ENCODE results near the gene STT3B.

The STT3B gene

DNA sequence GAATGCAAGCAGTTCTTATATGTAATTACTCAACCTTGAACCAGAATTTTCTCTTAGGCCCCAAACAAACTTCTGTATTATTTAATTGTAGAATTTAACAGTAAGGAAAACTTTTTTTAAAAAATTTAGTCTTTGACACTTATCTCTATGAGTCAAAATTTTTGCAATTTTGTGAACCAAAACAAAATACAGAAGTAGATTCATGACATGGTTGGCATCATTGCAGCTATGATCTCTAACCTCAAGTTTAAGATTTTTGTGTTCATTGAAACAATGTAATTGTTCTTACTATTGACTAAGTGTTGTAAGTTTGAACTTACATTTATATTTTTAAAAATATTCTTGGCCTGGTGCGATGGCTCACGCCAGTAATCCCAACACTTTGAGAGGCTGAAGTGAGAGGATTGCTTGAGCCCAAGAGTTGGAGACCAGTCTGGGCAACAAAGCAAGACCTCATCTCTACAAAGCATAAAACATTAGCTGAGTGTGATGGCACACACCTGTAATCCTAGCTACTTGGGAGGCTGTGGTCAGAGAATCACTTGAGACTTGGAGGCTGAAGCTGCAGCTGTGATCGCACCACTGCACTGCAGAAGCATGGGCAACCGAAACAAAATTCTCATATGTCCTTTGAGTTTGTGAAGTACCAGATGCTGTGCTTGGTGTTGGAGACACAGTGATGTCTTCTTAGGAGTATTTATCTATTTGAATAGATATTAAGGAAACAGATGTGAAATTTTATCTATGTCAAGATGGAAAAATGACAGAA lies 39.7 kb downstream of the STT3B start:
- Histone ChIP-seq H3K27ac (no peak overlapping the region), H3K4me1 (peaks cover 0 to 27% (median 1%) of the 10 kb centered on the region in 4 donors), H3K27me3 (no peaks in the 10 kb centered on the region), H3K4me3 (no peak overlapping the region), H3K36me3 (no peaks in the 10 kb centered on the region), H3K9me3 (no peaks in the 10 kb centered on the region)
- intact Hi-C loops (cut with DNase I; ENCODE audit: low total_unique reads) = no loop called here
- no peak for DNase-seq
- TF ChIP-seq, protein P1, sequence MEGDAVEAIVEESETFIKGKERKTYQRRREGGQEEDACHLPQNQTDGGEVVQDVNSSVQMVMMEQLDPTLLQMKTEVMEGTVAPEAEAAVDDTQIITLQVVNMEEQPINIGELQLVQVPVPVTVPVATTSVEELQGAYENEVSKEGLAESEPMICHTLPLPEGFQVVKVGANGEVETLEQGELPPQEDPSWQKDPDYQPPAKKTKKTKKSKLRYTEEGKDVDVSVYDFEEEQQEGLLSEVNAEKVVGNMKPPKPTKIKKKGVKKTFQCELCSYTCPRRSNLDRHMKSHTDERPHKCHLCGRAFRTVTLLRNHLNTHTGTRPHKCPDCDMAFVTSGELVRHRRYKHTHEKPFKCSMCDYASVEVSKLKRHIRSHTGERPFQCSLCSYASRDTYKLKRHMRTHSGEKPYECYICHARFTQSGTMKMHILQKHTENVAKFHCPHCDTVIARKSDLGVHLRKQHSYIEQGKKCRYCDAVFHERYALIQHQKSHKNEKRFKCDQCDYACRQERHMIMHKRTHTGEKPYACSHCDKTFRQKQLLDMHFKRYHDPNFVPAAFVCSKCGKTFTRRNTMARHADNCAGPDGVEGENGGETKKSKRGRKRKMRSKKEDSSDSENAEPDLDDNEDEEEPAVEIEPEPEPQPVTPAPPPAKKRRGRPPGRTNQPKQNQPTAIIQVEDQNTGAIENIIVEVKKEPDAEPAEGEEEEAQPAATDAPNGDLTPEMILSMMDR (IDR thresholded peaks at IDR 0.05) = no peak

DNA sequence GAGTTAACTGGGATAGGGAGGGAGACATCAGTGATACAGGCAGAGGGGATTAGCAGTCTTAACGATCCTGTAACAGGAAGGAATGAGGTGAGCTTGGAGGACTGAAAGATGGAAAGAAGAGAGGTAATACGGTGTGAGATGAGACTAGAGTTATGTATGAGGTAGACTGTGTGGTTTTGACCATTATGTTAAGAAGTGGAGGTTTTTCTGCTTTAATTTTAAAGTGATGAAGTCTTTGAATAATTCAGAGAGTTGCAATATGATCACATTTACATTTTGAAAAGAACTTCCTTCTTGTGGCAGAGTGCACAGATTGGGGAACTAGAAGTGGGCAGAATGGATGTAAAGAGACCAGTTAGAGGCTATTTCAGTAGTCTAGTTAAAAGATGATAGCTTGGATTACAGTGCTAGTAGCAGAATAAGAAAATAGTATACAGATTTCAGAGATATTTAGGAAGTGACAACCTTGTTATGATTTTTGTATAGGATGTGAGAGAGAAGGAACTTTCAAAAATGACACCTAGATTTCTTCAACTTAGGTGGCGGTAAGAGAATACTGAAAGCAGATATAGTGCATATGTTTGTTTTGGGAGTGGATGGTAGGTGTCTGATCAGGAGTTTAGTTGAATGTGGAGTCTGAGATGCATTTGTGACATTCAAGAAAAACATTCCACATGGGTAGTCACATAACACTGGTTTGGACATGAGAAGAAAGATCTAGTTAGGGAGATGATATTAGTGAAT lies 40.5 kb downstream of the STT3B start:
- TF ChIP-seq, protein P1 (IDR thresholded peaks at IDR 0.05) = no peak
- no peaks in the 10 kb centered on the region for H3K9me3 ChIP-seq
- no peak for DNase-seq
- H3K27me3 ChIP-seq = no peaks in the 10 kb centered on the region
- H3K4me1 ChIP-seq = peaks cover 0 to 27% (median 3%) of the 10 kb centered on the region in 4 donors
- intact Hi-C loops (cut with DNase I; ENCODE audit: low total_unique reads) = no loop called here
- H3K4me3 ChIP-seq = no peak overlapping the region
- H3K36me3 ChIP-seq = no peaks in the 10 kb centered on the region
- no peak overlapping the region for H3K27ac ChIP-seq

DNA sequence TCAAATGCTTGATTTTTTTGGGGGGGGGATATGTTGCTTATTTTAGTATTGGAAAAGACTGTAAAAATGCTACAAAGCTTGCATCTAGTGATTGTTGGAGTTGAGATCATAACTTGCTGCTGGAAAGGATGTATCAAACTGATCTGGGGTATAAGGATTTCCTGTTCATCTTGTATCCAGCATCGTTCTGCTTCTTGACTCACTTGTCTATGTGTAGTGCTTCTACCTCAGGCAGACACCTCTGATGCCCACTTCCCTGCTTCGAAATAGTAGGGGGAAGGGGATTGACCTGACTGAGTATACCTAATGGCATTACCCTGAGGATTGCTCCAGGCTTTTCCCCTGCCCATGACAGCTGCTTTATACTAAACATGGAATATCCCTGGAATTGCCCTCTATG lies 42.7 kb downstream of the STT3B start:
- TF ChIP-seq, protein P1 (IDR thresholded peaks at IDR 0.05) = no peak
- Histone ChIP-seq H3K36me3 (no peaks in the 10 kb centered on the region), H3K9me3 (no peaks in the 10 kb centered on the region), H3K27ac (no peak overlapping the region), H3K4me1 (peaks cover 0 to 32% (median 3%) of the 10 kb centered on the region in 4 donors), H3K27me3 (no peaks in the 10 kb centered on the region), H3K4me3 (no peak overlapping the region)
- intact Hi-C loops (cut with DNase I; ENCODE audit: low total_unique reads) = no loop called here
- no peak for DNase-seq

DNA sequence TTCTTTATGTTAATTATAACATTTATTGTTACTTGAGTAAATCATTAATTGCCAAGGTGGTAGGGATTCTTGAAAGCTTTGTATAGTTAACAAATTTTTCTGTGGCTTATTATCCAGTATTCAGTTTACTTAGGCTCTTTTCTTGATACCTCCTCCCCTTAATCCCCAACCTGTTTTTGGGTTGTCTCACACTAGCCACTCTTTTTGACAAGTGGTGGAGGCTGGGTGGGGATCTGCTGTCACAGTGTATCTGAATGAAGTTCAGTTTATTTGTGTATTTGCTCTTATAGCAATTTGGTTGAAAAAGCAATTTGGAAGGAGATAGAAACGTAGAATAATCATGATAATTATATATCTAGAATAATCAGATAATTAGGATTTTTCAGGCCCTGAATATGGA lies 43.8 kb downstream of the STT3B start:
- peaks cover 0 to 28% (median 3%) of the 10 kb centered on the region in 4 donors for H3K4me1 ChIP-seq
- TF ChIP-seq, protein P1 (IDR thresholded peaks at IDR 0.05) = no peak

DNA sequence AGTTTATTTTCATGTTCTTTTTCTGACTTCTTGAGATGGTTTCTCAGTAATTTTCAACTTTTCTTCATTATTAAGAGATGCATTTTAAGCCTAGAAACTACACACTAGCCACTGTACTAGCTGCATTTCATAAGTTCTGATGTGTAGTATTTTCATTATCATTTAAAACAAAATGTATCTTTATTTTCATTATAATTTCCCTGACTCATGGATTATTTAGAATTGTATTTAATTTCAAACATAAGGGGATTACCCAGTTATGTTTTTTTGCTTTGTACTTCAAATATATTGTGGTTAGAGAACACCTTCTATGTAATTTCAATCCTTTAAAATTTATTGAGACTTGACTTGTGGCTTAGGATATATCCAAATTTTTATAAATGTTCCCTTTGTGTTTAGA lies 44.5 kb downstream of the STT3B start:
- Histone ChIP-seq H3K27ac (no peak overlapping the region), H3K27me3 (no peaks in the 10 kb centered on the region), H3K4me1 (peaks cover 0 to 33% (median 3%) of the 10 kb centered on the region in 4 donors), H3K36me3 (no peaks in the 10 kb centered on the region), H3K4me3 (no peak overlapping the region), H3K9me3 (no peaks in the 10 kb centered on the region)
- intact Hi-C loops (cut with DNase I; ENCODE audit: low total_unique reads) = no loop called here
- no peak for DNase-seq
- TF ChIP-seq, protein P1 (IDR thresholded peaks at IDR 0.05) = no peak

More for the DNA sequence above, 43.8 kb downstream of the STT3B start:
- Histone ChIP-seq H3K4me3 (no peak overlapping the region), H3K27ac (no peak overlapping the region), H3K9me3 (no peaks in the 10 kb centered on the region), H3K27me3 (no peaks in the 10 kb centered on the region), H3K36me3 (no peaks in the 10 kb centered on the region)
- no peak for DNase-seq
- intact Hi-C loops (cut with DNase I; ENCODE audit: low total_unique reads) = no loop called here
